Fibroblast of villous mesenchyme (primary cell): ENCODE results near the gene CRTC1. TPM values are rescaled to one million over a fixed set of nuclear protein-coding genes. Genes with fewer than 3 reads are reported as not detected.

Source experiments
- DNase-seq: peaks from one replicate; pipeline ENCODE4 v3.0.0-alpha.2; 2010; ENCODE audit warnings: low read depth
- H3K4me3 ChIP-seq: 2 replicates; pipeline ENCODE4 v1.5.1; 2011; ENCODE audit warnings: low read depth, mild to moderate bottlenecking, low read length
- total RNA-seq: library from RNA; depleted of rRNA; stranded (reverse); fragments of >200 nt; gene quantifications from 2 replicates; pipeline ENCODE4 v1.2.3, GENCODE V29; 2012
- TF ChIP-seq, protein P1 (sequence below): IDR thresholded peaks from 2 replicates; pipeline ENCODE4 v1.5.1; 2012; ENCODE audit warnings: low read depth, mild to moderate bottlenecking, low read length; ENCODE audit not compliant: insufficient read depth

The CRTC1 gene
- total RNA-seq, 1 donor, result 2.2 TPM

DNA sequence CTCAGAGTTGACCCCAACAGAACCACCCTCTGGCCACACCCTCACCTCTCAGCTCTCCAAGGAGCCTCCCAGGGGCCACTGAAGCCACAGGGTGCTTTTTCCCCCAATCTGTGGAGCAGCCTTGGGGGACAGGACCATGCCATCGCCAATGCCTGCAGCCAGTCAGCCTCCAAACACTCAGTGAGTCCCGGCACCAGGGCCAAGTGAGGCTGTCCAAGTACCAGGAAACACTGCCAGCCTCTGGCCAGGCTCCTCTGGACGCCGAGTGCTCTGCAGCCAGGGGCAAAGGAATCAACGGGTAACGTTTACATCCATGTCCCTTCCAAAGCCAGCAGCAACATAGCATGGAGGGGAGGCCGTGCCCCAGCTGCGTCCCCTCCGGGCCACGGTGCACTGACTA lies 117.2 kb downstream of the CRTC1 start:
- H3K4me3 ChIP-seq, result no peak overlapping the region
- DNase-seq, result no peak
- TF ChIP-seq, protein P1, sequence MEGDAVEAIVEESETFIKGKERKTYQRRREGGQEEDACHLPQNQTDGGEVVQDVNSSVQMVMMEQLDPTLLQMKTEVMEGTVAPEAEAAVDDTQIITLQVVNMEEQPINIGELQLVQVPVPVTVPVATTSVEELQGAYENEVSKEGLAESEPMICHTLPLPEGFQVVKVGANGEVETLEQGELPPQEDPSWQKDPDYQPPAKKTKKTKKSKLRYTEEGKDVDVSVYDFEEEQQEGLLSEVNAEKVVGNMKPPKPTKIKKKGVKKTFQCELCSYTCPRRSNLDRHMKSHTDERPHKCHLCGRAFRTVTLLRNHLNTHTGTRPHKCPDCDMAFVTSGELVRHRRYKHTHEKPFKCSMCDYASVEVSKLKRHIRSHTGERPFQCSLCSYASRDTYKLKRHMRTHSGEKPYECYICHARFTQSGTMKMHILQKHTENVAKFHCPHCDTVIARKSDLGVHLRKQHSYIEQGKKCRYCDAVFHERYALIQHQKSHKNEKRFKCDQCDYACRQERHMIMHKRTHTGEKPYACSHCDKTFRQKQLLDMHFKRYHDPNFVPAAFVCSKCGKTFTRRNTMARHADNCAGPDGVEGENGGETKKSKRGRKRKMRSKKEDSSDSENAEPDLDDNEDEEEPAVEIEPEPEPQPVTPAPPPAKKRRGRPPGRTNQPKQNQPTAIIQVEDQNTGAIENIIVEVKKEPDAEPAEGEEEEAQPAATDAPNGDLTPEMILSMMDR, result no peak

DNA sequence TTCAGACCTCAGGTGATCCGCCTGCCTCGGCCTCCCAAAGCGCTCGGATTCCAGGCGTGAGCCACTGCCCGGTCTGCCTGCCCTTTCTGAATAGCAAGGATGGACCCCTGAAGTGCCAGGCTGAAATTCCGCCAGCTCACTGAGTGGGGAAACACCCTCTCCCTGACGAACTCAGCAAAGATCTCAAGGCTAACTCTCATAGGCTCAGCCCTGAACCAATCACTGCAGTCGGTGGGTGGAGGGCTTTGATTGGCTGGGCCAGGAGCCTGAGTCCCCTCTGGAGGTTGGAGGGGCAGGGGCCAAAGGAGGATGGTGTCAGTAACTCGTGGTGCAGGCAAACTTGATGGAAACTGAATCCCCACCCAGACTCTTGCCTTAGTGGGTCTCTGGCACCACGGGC lies 118.9 kb downstream of the CRTC1 start:
- DNase-seq, result no peak
- TF ChIP-seq, protein P1, result no peak

DNA sequence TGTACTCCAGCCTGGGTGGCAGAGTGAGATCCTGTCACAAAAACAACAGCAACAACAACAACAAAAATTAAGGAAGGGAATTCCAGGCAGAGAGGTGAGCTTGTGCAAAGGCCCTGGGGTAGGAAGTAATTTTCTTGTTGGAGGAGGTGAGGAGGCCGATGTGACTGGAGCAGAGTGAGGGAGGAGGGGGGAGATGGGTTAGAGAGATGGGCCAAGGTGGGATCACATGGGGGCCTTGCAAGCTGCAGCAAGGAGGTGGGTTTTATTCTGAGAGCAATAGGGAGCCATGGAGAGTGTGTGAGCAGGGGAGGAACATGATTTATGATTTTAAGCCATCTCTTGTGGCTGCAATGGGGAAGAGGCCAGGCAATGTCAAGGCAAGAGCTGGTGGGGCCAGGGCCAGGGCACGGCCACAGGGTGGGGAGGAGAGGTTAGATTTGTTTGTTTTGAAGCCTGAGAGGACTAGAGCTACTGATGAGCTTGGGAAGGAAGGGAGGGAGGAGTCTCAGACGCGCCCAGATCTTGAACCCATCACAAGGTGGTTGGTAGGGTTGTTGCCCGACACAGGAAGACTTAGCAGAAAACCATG lies 120.2 kb downstream of the CRTC1 start:
- H3K4me3 ChIP-seq, result no peak overlapping the region
- no peak for DNase-seq
- TF ChIP-seq, protein P1, result no peak

More for the DNA sequence above, 118.9 kb downstream of the CRTC1 start:
- no peak overlapping the region for H3K4me3 ChIP-seq

DNA sequence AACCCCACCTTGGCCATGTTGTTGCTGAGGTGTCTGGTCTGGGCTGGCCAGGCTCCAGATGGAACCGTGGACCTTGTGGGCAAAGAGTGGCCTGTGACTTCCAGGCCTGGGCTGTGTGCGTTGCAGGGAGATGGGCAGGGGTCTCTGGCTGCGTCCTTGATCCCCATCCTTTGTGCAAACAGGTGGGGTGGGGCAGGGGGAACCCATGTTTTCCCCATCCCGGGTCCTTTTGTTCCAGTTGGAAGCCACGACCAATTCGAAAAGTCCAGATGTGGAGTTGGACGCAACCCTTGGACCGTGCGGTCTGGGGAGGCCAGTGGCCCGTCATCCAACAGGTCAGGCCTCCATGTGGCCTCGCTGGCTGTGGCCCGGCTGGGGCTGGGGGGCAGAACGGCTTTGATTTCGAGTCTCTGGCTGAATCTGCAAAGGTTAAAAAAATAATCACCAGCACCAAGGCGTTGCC lies 120.7 kb downstream of the CRTC1 start:
- no peak overlapping the region for H3K4me3 ChIP-seq
- TF ChIP-seq, protein P1, result no peak
- no peak for DNase-seq

DNA sequence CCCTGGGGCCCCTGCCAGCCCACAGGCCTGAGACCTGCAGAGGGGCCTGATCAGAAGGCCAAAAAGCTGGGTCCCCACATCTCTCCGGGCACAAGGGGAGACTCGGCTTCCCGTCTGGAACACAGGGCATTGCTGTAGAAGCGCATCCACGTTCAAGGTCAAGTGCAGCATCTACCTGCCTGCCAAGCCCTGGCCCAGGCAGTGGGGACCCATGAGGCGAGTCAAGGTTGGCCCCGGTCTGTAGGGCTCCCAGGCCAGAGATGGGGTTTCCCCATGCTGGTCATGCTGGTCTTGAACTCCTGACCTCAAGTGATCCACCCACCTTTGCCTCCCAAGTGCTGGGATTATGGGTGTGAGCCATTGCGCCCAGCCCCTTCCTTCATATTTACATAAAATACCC lies 121.2 kb downstream of the CRTC1 start:
- TF ChIP-seq, protein P1, result no peak
- H3K4me3 ChIP-seq, result no peak overlapping the region
- DNase-seq, result no peak

DNA sequence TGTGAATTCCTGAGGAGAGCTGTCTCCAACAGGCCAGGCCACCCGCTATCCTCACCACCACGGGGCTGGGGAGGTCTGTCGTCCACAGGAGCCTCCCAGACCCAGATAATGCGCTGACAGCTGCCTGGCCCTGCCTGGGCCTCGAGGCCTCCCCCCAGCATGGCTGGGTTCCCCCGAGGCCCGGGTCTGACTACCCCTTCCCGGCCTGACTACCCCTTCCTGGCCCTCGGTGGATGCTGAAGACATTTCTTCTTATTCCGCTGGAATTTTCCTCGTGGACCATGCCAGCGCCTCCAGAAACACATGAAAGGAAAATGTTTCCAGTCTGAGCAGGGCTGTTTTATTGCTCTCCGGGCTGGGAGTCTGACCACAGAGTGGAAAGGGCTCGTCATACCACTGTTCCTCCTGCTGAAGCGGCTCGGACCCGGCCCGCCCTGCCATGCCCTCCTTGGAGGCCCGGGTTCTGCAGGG lies 124.4 kb downstream of the CRTC1 start:
- no peak overlapping the region for H3K4me3 ChIP-seq
- peak; percentile 79 for DNase-seq
- TF ChIP-seq, protein P1, result no peak
